HEK293T (cell line): Measurements from ENCODE around the gene GXYLT2.

ENCODE experiments used
- CTCF ChIA-PET: fragments of 350-600 bp; formaldehyde crosslinking; extraction: SDS; loops from one replicate; lab custom pipeline; 2021; ENCODE audit warnings: antibody characterized with exemption, inconsistent platforms; lab: Yijun Ruan, JAX
- POLR2A ChIA-PET: fragments of 350-600 bp; formaldehyde crosslinking; extraction: SDS; loops from one replicate; lab custom pipeline; 2020; ENCODE audit warnings: antibody characterized with exemption, inconsistent platforms; lab: Yijun Ruan, JAX
- DNase-seq: peaks from one replicate; pipeline ENCODE4 v3.0.0; 2012; ENCODE audit warnings: mixed read lengths; ENCODE audit errors: extremely low spot score
- ARNT ChIP-seq: fragments of 450-650 bp; IDR thresholded peaks from 2 replicates; pipeline ENCODE4 v1.6.1; 2017; ENCODE audit warnings: mild to moderate bottlenecking
- BHLHE40 ChIP-seq: fragments of 450-650 bp; IDR thresholded peaks from 2 replicates; pipeline ENCODE4 v1.6.1; 2016; ENCODE audit warnings: mild to moderate bottlenecking, moderate library complexity, borderline replicate concordance
- CTBP1 ChIP-seq: fragments of 450-650 bp; IDR thresholded peaks from 2 replicates; pipeline ENCODE4 v1.6.1; 2016; ENCODE audit warnings: borderline replicate concordance
- ELF4 ChIP-seq: fragments of 450-650 bp; IDR thresholded peaks from 2 replicates; pipeline ENCODE4 v1.6.1; 2017; ENCODE audit warnings: antibody characterized with exemption
- FOXA1 ChIP-seq: fragments of 450-650 bp; IDR thresholded peaks from 2 replicates; pipeline ENCODE4 v1.6.1; 2016; ENCODE audit warnings: mild to moderate bottlenecking
- FOXK2 ChIP-seq: fragments of 450-650 bp; IDR thresholded peaks from 2 replicates; pipeline ENCODE4 v1.6.1; 2016; ENCODE audit warnings: mild to moderate bottlenecking
- FOXM1 ChIP-seq: fragments of 450-650 bp; IDR thresholded peaks from 2 replicates; pipeline ENCODE4 v1.6.1; 2017; ENCODE audit warnings: mild to moderate bottlenecking, borderline replicate concordance
- HDGF ChIP-seq: fragments of 450-650 bp; IDR thresholded peaks from 2 replicates; pipeline ENCODE4 v1.6.1; 2017; ENCODE audit warnings: antibody characterized with exemption, borderline replicate concordance
- L3MBTL2 ChIP-seq: fragments of 450-650 bp; conservative IDR thresholded peaks from 2 replicates; pipeline ENCODE4 v1.6.1; 2016; ENCODE audit warnings: mild to moderate bottlenecking
- LEF1 ChIP-seq: fragments of 450-650 bp; IDR thresholded peaks from 2 replicates; pipeline ENCODE4 v1.6.1; 2017; ENCODE audit warnings: mild to moderate bottlenecking, borderline replicate concordance
- NFRKB ChIP-seq: fragments of 450-650 bp; IDR thresholded peaks from 2 replicates; pipeline ENCODE4 v1.6.1; 2016; ENCODE audit warnings: mild to moderate bottlenecking, moderate library complexity
- PKNOX1 ChIP-seq: fragments of 450-650 bp; IDR thresholded peaks from 2 replicates; pipeline ENCODE4 v1.6.1; 2016
- SP1 ChIP-seq: fragments of 450-650 bp; IDR thresholded peaks from 2 replicates; pipeline ENCODE4 v1.6.1; 2017
- SUZ12 ChIP-seq: fragments of 450-650 bp; IDR thresholded peaks from 2 replicates; pipeline ENCODE4 v1.6.1; 2016; ENCODE audit warnings: mild to moderate bottlenecking
- TARDBP ChIP-seq: fragments of 450-650 bp; IDR thresholded peaks from 2 replicates; pipeline ENCODE4 v1.6.1; 2016
- ZNF384 ChIP-seq: fragments of 450-650 bp; IDR thresholded peaks from 2 replicates; pipeline ENCODE4 v1.6.1; 2016

The GXYLT2 gene

DNA sequence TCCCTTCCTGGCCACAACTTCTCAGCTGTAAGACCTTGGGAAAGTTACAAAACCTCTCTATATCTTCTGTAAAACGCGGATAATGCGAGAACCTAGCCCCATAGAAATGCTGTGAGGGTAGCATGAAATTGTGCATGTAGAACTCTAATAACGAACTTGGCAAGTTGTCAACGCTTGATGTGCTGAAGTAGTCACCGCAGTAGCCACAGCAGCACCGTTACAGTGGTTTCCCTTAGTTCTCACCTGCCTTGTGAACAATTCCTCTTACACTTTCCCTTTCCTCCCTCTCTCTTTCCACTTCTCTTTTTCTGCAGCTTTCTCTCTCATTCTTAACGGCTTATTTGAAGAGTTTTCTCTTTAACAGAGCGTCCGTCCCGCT, 39.2 kb upstream of the GXYLT2 start:
- CTCF ChIA-PET: no interaction called here
- POLR2A ChIA-PET: no interaction called here
- TF ChIP-seq TARDBP (no peak), FOXK2 (no peak), NFRKB (no peak), PKNOX1 (no peak), LEF1 (no peak), SP1 (no peak), FOXM1 (no peak), ARNT (no peak), SUZ12 (no peak), FOXA1 (no peak)
- DNase-seq: no peak

DNA sequence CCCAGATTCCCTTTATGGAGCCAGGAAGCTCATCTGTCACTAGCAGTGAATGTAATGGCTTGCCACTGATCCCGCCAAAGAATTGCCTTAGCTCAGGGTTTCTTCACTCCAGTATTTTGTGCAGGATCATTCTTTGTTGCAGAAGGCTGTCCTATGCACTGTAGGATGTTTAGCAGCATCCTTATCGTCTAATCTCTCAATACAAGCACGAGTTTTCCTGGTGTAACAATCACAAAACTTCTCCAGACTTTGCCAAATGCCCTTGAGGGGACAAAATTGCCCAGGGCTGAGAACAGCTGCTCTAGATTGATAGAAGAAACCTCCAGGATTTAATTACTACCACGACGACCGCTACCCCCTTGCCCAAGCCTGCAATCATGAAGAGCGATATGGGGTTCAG, 32.8 kb upstream of the GXYLT2 start:
- TF ChIP-seq L3MBTL2 (no peak), HDGF (no peak), SUZ12 (no peak), LEF1 (no peak), ZNF384 (no peak), ELF4 (no peak), FOXK2 (no peak), PKNOX1 (no peak), ARNT (no peak)
- ChIA-PET POLR2A (no interaction called here), CTCF (no interaction called here)
- no peak for DNase-seq

GRCh38 chr3:72860053-72860452, 27.8 kb upstream of the GXYLT2 start:
- POLR2A ChIA-PET: no interaction called here
- DNase-seq: no peak
- CTCF ChIA-PET: interaction anchor here (0.6 kb wide), 1 partner anchor 1962 kb away, joined by 3 read pairs; no protein-coding TSS in a partner anchor
- TF ChIP-seq ZNF384 (peak; percentile 51; the same call in 1 of the 2 replicates), ELF4 (no peak)

DNA sequence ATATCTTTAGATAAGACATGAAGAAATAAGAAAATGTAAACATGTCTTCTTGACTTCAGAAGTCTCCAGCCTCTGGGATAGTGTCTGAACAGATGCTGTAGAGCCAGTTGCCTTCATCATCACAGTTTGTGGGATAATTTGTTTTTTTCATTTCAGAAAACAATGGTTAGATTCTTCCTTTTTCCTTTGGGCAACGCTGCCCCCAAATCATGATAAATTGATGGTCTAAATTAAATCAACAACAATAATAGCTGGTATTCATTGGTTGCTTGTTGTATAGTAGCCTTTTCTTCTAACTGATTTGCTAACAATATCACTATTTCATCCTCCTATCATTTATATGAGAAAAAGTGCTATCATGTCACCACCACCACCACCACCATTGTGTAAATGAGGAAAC, 27.0 kb upstream of the GXYLT2 start:
- POLR2A ChIA-PET: no interaction called here
- CTCF ChIA-PET: no interaction called here
- DNase-seq: no peak
- TF ChIP-seq BHLHE40 (no peak), ARNT (no peak), ELF4 (no peak), L3MBTL2 (no peak), CTBP1 (no peak), SP1 (no peak), HDGF (no peak), NFRKB (no peak), PKNOX1 (no peak), ZNF384 (no peak), LEF1 (no peak), SUZ12 (no peak), FOXK2 (no peak)

DNA sequence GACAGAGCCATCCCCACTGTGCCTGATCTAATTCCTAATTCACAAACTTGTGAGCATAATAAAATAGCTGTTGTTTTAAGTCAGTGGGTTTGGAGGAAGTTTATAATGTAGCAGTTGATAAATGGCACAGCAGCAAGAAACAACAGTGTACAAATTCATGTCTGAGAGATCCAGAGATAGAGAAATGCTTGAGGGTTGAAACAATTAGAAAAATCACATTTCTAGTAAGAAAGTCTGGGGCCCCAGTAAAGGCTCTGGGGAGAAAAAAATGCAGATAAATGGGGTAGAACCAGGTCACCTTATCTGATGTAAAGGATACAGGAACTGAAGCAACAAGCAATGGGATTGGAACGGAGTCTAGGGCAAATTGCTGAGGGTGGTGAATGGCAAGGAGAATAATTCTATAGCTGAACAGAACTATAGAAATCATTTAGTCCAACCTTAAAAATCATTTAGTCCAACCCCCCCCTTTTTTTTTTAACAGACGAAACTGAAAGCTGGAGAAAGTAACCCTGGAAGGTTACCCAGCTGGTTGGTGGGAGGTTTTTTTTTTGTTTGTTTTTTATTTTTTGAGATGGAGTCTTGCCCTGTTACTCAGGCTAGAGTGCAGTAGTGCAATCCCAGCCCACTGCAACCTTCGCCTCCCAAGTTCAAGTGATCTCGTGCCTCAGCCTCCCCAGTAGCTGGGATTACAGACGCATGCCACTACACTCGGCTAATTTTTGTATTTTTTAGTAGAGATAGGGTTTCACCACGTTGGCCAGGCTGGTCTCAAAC, 25.3 kb upstream of the GXYLT2 start:
- ChIA-PET CTCF (interaction anchor here (1.8 kb wide), 1 partner anchor 11 kb away, joined by 8 read pairs; no protein-coding TSS in a partner anchor), POLR2A (no interaction called here)
- no peak for DNase-seq
- no peak for TF ChIP-seq SP1

DNA sequence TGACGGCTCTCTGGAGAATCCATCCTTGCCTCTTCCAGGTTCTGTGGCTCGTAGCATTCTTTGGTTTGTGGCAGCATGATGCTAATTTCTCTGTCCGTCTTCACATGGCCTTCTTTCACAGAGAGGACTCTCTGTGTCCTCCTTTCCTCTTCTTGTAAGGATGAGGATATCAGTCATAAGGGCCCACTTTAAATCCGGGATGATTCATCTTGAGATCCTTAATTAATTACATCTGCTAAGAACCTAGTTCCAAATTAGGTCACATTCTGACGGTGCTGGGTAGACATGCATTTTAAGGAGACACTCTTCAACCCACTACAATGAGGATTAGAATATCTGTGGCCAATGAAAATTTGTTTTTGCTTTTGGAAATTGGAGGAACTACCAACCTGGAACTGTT, 15.7 kb upstream of the GXYLT2 start:
- ChIA-PET POLR2A (no interaction called here), CTCF (no interaction called here)
- TF ChIP-seq ZNF384: no peak
- no peak for TF ChIP-seq FOXM1
- no peak for TF ChIP-seq BHLHE40
- no peak for TF ChIP-seq LEF1
- DNase-seq: no peak

GRCh38 chr3:72887343-72887704, 522 bp upstream of the GXYLT2 start:
- CTCF ChIA-PET: interaction anchor here (0.9 to 1.8 kb wide), 2 partner anchors 37 to 43 kb away, joined by 3 to 5 read pairs; no protein-coding TSS in a partner anchor
- POLR2A ChIA-PET: interaction anchor here (0.8 to 1.0 kb wide), 5 partner anchors 10 to 348 kb away, joined by 3 to 4 read pairs (median 3); no protein-coding TSS in a partner anchor
- TF ChIP-seq SP1 (no peak), FOXK2 (peak; percentile 42; the same call in 1 of the 2 replicates), L3MBTL2 (peak; percentile 60), FOXA1 (no peak)
- no peak for DNase-seq
